BJ (cell line): ENCODE measurements around the gene PFDN2. TPM values are rescaled to one million over a fixed set of nuclear protein-coding genes. Genes with fewer than 3 reads are reported as not detected.

Experiments
- CTCF ChIA-PET: fragments of 350-600 bp; formaldehyde crosslinking; extraction: SDS; loops from one replicate; lab custom pipeline; 2021; ENCODE audit warnings: antibody characterized with exemption, inconsistent platforms; lab: Yijun Ruan, JAX
- POLR2A ChIA-PET: fragments of 300-600 bp; sonication (Branson Sonifier 250); formaldehyde crosslinking; extraction: SDS; loops from one replicate; lab custom pipeline; 2021; ENCODE audit warnings: antibody characterized with exemption; lab: Charles Lee
- DNase-seq: peaks from one replicate; pipeline ENCODE4 v3.0.0-alpha.2; 2011; ENCODE audit warnings: low read depth
- H3K27me3 ChIP-seq: 2 replicates; pipeline ENCODE4 v1.6.0; 2011; ENCODE audit warnings: low read length; ENCODE audit not compliant: control insufficient read depth, insufficient read depth
- H3K36me3 ChIP-seq: 2 replicates; pipeline ENCODE4 v1.5.1; 2011; ENCODE audit warnings: low read length; ENCODE audit not compliant: control insufficient read depth, insufficient read depth
- H3K4me3 ChIP-seq: 2 replicates; pipeline ENCODE4 v1.5.1; 2011; ENCODE audit warnings: low read depth, mild to moderate bottlenecking, control low read depth, low read length
- polyA plus RNA-seq: library from polyadenylated mRNA; depleted of rRNA; stranded (reverse); fragments of >200 nt; gene quantifications from 2 replicates; pipeline ENCODE4 v1.2.3, GENCODE V29; 2011
- TF ChIP-seq, protein P1 (sequence below): IDR thresholded peaks from 2 replicates; pipeline ENCODE4 v1.5.1; 2011; ENCODE audit warnings: low read depth, mild to moderate bottlenecking, control low read depth, inconsistent platforms, low read length, moderate library complexity; ENCODE audit not compliant: insufficient read depth

PFDN2 gene
- polyA plus RNA-seq, 1 experiment: 32.9 TPM

- ChIA-PET POLR2A (no interaction called here), CTCF (interaction anchor here (5.4 to 8.9 kb wide), 3 partner anchors 9 to 96 kb away, joined by 80 to 132 read pairs (median 96); partner anchors contain the start of genes ARHGAP30 and NECTIN4)
- no peak for DNase-seq
- TF ChIP-seq, protein P1, sequence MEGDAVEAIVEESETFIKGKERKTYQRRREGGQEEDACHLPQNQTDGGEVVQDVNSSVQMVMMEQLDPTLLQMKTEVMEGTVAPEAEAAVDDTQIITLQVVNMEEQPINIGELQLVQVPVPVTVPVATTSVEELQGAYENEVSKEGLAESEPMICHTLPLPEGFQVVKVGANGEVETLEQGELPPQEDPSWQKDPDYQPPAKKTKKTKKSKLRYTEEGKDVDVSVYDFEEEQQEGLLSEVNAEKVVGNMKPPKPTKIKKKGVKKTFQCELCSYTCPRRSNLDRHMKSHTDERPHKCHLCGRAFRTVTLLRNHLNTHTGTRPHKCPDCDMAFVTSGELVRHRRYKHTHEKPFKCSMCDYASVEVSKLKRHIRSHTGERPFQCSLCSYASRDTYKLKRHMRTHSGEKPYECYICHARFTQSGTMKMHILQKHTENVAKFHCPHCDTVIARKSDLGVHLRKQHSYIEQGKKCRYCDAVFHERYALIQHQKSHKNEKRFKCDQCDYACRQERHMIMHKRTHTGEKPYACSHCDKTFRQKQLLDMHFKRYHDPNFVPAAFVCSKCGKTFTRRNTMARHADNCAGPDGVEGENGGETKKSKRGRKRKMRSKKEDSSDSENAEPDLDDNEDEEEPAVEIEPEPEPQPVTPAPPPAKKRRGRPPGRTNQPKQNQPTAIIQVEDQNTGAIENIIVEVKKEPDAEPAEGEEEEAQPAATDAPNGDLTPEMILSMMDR: no peak
- Histone ChIP-seq H3K4me3 (no peak overlapping the region), H3K27me3 (no peaks in the 10 kb centered on the region), H3K36me3 (no peaks in the 10 kb centered on the region)
Observed at GRCh38 chr1:161095230-161095629, 22.6 kb downstream of the PFDN2 start.

GRCh38 chr1:161094481-161094880, 23.4 kb downstream of the PFDN2 start:
- no peak overlapping the region for H3K4me3 ChIP-seq
- ChIA-PET POLR2A (no interaction called here), CTCF (interaction anchor here (1.1 to 8.9 kb wide), 4 partner anchors 9 to 106 kb away, joined by 3 to 132 read pairs (median 88); partner anchors contain the start of genes ARHGAP30 and NECTIN4)
- TF ChIP-seq, protein P1: no peak
- H3K27me3 ChIP-seq: no peaks in the 10 kb centered on the region
- no peaks in the 10 kb centered on the region for H3K36me3 ChIP-seq
- DNase-seq: no peak

GRCh38 chr1:161092621-161093028, 25.2 kb downstream of the PFDN2 start:
- no peaks in the 10 kb centered on the region for H3K27me3 ChIP-seq
- no peaks in the 10 kb centered on the region for H3K36me3 ChIP-seq
- TF ChIP-seq, protein P1: no peak
- no peak overlapping the region for H3K4me3 ChIP-seq
- DNase-seq: no peak
- POLR2A ChIA-PET: interaction anchor here (0.5 kb wide), 1 partner anchor 71 kb away, joined by 3 read pairs; the partner anchor contains the start of gene F11R
- CTCF ChIA-PET: interaction anchor here (0.8 to 8.9 kb wide), 3 partner anchors 17 to 47 kb away, joined by 3 to 132 read pairs (median 4); partner anchors contain the start of genes ARHGAP30 and USF1

DNA sequence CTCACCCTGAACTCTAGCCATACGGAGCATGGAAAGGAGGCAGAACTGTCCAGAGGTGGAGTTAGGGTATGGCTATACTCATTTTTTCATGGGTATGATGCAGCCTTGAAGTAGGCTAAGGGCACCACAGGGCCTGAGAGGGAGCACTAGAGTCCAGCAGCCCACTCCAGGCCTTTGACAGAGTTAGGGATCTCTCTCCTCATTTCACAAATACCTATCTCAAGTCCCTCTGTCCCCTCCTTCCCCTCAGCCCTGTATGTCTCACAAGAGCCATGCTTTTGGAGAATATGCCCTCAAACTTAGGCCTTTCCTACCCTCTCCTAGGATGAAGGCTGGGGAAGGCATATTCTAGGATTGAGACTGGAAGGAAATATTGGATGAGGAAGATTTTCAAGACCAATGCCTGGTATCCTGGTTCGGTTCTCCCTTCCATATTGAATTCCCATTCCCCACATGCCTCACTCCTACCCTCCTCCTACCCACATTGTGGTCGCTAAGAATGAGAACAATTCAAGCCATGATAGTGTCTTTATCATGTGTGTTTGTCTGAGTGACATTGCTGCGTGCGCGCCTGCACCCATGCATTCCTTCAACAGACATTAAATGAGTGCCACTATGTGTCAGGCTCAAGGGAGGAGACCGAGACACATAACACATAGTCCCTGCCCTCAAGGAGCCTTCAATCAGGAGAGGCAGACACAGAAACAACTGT, 25.9 kb downstream of the PFDN2 start:
- ChIA-PET CTCF (interaction anchor here (0.8 to 8.9 kb wide), 2 partner anchors 17 to 46 kb away, joined by 4 to 132 read pairs; partner anchors contain the start of genes ARHGAP30 and USF1), POLR2A (interaction anchor here (0.5 kb wide), 1 partner anchor 71 kb away, joined by 3 read pairs; the partner anchor contains the start of gene F11R)
- TF ChIP-seq, protein P1: no peak
- DNase-seq: no peak
- H3K27me3 ChIP-seq: no peaks in the 10 kb centered on the region
- H3K36me3 ChIP-seq: no peaks in the 10 kb centered on the region
- H3K4me3 ChIP-seq: no peak overlapping the region

- no peak for DNase-seq
- TF ChIP-seq, protein P1: no peak
- Histone ChIP-seq H3K4me3 (no peak overlapping the region), H3K36me3 (no peaks in the 10 kb centered on the region), H3K27me3 (no peaks in the 10 kb centered on the region)
- ChIA-PET POLR2A (interaction anchor here (0.6 kb wide), 1 partner anchor 13 kb away, joined by 3 read pairs; no protein-coding TSS in a partner anchor), CTCF (no interaction called here)
Observed at GRCh38 chr1:161091093-161091492, 26.7 kb downstream of the PFDN2 start.
